Stimulated activated CD4-positive, alpha-beta T cell treated with anti-CD3 and anti-CD28 coated beads, TNF-alpha, amount 100 ng/mL, for 24 hours (primary cell): Measurements from ENCODE around the gene EPHB1.
"Not testable (repeated sequence)": the region's sequence is repeated elsewhere in the genome, so short reads cannot be mapped to it uniquely, and the experiment has no call there.

ENCODE experiments used
- DNase-seq, 3 experiments: peaks; one replicate each; pipeline ENCODE4 v3.0.0-alpha.2; 2020; ENCODE audit warnings: low read depth in 3 of 3

EPHB1 gene

GRCh38 chr3:134777341-134777740 is 17.7 kb upstream of the EPHB1 start:
- DNase-seq: no peak

GRCh38 chr3:134788283-134788682 is 6.8 kb upstream of the EPHB1 start:
- DNase-seq: not testable (repeated sequence)

- DNase-seq: no peak
These were observed 5.0 kb upstream of the EPHB1 start for GRCh38 chr3:134790065-134790464.

GRCh38 chr3:134791992-134792391 is 3.1 kb upstream of the EPHB1 start:
- no peak for DNase-seq

- DNase-seq: no peak
These were observed 2.4 kb upstream of the EPHB1 start for GRCh38 chr3:134792700-134793099.

- DNase-seq: no peak
These were observed 1.5 kb upstream of the EPHB1 start for GRCh38 chr3:134793562-134793961.

- DNase-seq: no peak
These were observed 737 bp upstream of the EPHB1 start for GRCh38 chr3:134794323-134794722.

- no peak for DNase-seq
These were observed 753 bp downstream of the EPHB1 start for GRCh38 chr3:134795746-134796280.

- DNase-seq: no peak
These were observed 1.4 kb downstream of the EPHB1 start for GRCh38 chr3:134796281-134797056.

GRCh38 chr3:134797057-134797740 is 2.1 kb downstream of the EPHB1 start:
- DNase-seq: no peak

GRCh38 chr3:134797741-134798451 is 2.8 kb downstream of the EPHB1 start:
- no peak for DNase-seq

- no peak for DNase-seq
These were observed 3.7 kb downstream of the EPHB1 start for GRCh38 chr3:134798681-134799311.

- DNase-seq: no peak
These were observed 4.3 kb downstream of the EPHB1 start for GRCh38 chr3:134799393-134799792.

GRCh38 chr3:134801204-134801958 is 6.3 kb downstream of the EPHB1 start:
- no peak for DNase-seq

- DNase-seq: no peak
These were observed 7.5 kb downstream of the EPHB1 start for GRCh38 chr3:134802428-134803050.

- peak in 1 of 3 experiments; percentile 18 for DNase-seq
These were observed 8.0 kb downstream of the EPHB1 start for GRCh38 chr3:134803051-134803505.

- DNase-seq: no peak
These were observed 8.6 kb downstream of the EPHB1 start for GRCh38 chr3:134803652-134804051.

GRCh38 chr3:134804508-134805480 is 9.7 kb downstream of the EPHB1 start:
- no peak for DNase-seq

GRCh38 chr3:134807189-134807588 is 12.1 kb downstream of the EPHB1 start:
- no peak for DNase-seq
